ENCODE measurements around the gene PSMD1. TPM values are rescaled to one million over a fixed set of nuclear protein-coding genes. Genes with fewer than 3 reads are reported as not detected.
A peak's percentile ranks its signal among the peaks of the same experiment; 100 is the strongest.

PSMD1 gene
- total and polyA plus RNA-seq, 2 of the 8 experiments (the other 6 are each of a cell fraction or from before 2014, with no cell fraction given): 179 to 272 TPM

DNA sequence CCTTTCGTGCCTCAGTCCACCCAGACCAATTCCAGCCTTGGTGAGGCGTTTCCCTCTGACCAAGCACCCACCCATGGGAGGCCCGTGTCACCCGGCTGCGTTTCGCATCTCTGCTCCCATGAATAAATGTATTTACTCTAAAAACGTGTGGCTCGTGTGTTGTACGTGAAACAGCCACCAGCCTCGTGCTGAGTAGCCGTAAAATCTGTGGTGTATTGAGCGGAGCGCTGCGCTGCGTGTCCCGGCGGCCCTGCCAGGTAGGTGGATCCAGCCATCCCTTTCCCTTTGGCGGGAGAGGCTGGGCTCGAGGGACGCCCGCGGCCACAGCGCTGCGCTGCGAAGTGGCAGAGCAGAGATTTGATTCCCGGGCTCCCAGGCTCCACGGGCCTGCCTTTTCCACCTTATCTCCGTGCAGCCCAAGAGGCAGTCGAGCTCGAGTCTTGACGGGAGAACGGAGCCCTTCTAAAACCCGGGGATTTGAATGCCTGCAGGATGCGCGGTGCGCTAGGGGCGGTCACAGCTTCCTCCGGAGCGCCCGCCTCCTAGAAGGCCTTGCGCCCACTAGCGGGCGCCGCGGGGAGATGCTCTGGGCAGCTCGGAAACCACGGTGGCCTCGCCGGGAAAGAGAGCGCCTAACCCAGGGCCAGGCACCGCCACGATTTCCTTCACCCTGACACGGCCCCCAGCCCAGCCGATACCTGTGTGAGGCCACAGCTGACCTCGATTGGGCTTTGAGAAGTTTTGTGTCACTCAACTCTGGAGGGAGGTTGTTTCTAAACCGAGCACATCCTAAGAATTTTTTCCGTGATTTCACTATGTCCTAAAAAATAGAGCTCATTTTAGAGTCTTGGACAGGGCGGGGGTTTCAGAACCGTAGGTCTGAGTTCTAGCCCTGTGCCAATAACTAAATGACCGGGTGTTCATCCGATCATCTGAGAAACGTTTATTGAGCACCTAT is 3.9 kb upstream of the PSMD1 start:
- Histone ChIP-seq H3K79me1 (ENCODE audit: low read depth, low read length) (no peaks in the 10 kb centered on the region), H2AK5ac (ENCODE audit: low read depth, low read length) (no peak overlapping the region), H3K14ac (ENCODE audit: insufficient read length) (no peak overlapping the region), H3K27ac (ENCODE audit: low read depth, low read length) (no peak overlapping the region), H3K23me2 (ENCODE audit: low read depth, low read length) (peaks cover 10% of the 10 kb centered on the region), H3K4me1 (replicated peaks in 1 of 4; ENCODE audit: control insufficient read depth in 3 of 4, insufficient read depth in 4 of 4, low read length in 3 of 4) (peaks cover 3 to 7% (median 5%) of the 10 kb centered on the region in 4 experiments), H3K79me2 (ENCODE audit: control insufficient read depth in 1 of 2, insufficient read depth in 2 of 2, low read length in 2 of 2) (peaks cover 8% of the 10 kb centered on the region in 2 experiments), H3K56ac (replicated peaks; ENCODE audit: insufficient read length, low read depth, low read length) (no peak overlapping the region), H3K36me3 (ENCODE audit: control insufficient read depth in 2 of 4, insufficient read depth in 4 of 4, low read length in 3 of 4) (no peaks in the 10 kb centered on the region), H3K23ac (ENCODE audit: insufficient read length) (no peak overlapping the region), H2AFZ (ENCODE audit: low read length) (peak overlapping the region; percentile 86), H3K4ac (replicated peaks; ENCODE audit: insufficient read length, low read depth, low read length) (no peak overlapping the region), H4K8ac (ENCODE audit: extremely low read depth, insufficient read depth, low read length) (peak overlapping the region; percentile 66), H2BK15ac (ENCODE audit: low read length) (peak overlapping the region; percentile 72; the same call in 1 of the 2 replicates), H4K20me1 (replicated peaks in 1 of 2; ENCODE audit: control insufficient read depth in 1 of 2, insufficient read depth in 2 of 2, low read length in 2 of 2) (peaks cover 0 to 2% of the 10 kb centered on the region in 2 experiments), H4K5ac (ENCODE audit: insufficient read length, low read depth, low read length) (no peak overlapping the region), H3K9me3 (ENCODE audit: insufficient read depth in 2 of 2, low read depth in 1 of 2, low read length in 1 of 2) (no peaks in the 10 kb centered on the region), H2BK5ac (ENCODE audit: low read depth, low read length) (no peak overlapping the region; the same call in 1 of the 2 replicates), H3K4me2 (ENCODE audit: insufficient read depth in 1 of 2, low read depth in 2 of 2, low read length in 2 of 2) (peak overlapping the region; percentile 66 to 78), H3K18ac (ENCODE audit: extremely low read depth, low read length) (peak overlapping the region; percentile 62), H2BK120ac (replicated peaks; ENCODE audit: low read depth, low read length) (no peak overlapping the region), H2BK20ac (ENCODE audit: low read length) (peak overlapping the region; percentile 94; the same call in 1 of the 2 replicates), H3K27me3 (replicated peaks in 1 of 4; ENCODE audit: control insufficient read depth in 3 of 4, extremely low read depth in 1 of 4, insufficient read depth in 3 of 4, low read length in 3 of 4) (peaks cover 0 to 35% (median 17%) of the 10 kb centered on the region in 4 experiments; a peak in 6 of 7 replicates), H4K91ac (replicated peaks; ENCODE audit: insufficient read length, low read length) (no peak overlapping the region), H3K4me3 (ENCODE audit: extremely low read depth in 1 of 4, insufficient read depth in 2 of 4, low read depth in 3 of 4, low read length in 4 of 4) (peak overlapping the region; percentile 36 to 59 (median 50)), H2BK12ac (ENCODE audit: low read depth, low read length) (peak overlapping the region; percentile 68; the same call in 1 of the 2 replicates), H3K9ac (replicated peaks in 1 of 4; ENCODE audit: extremely low read depth in 1 of 4, low read depth in 3 of 4, low read length in 3 of 4) (peak overlapping the region in 1 of 4 experiments; percentile 14; a peak in 2 of 7 replicates)
- ChIA-PET POLR2A (ENCODE audit: partially characterized antibody) (interaction anchor here (0.9 to 1.5 kb wide), 4 partner anchors 10 to 411 kb away, joined by 3 to 4 read pairs (median 4); partner anchors contain the start of gene NCL), CTCF (ENCODE audit: partially characterized antibody) (interaction anchor here (0.7 to 3.4 kb wide), 37 partner anchors 9 to 245 kb away, joined by 3 to 38 read pairs (median 4); partner anchors contain the start of genes GPR55 and SPATA3)
- FAIRE-seq (no peak), DNase-seq (ENCODE audit: low read depth in 1 of 2, low spot score in 2 of 2) (peak in 1 of 2 experiments; percentile 90)
- WGBS, 2 experiments (ENCODE audit: extremely low coverage in 1 of 2, insufficient coverage in 1 of 2, insufficient read length in 1 of 2, insufficient replicate concordance in 2 of 2, low coverage in 1 of 2, low lambda C conversion rate in 2 of 2, missing lambda C conversion rate in 1 of 2): 25% methylated on average over 43 of the region's 62 CpGs; no CpG with 5 or more reads in 1 of the 2 experiments
- no peak for TF ChIP-seq CEBPB (IDR thresholded peaks at IDR 0.05; ENCODE audit: low read depth, low read length)
- no peak; the same call in 1 of the 2 replicates for TF ChIP-seq RBBP5 (IDR thresholded peaks at IDR 0.05; ENCODE audit: borderline replicate concordance, low read depth, low read length)
- TF ChIP-seq, protein P1, sequence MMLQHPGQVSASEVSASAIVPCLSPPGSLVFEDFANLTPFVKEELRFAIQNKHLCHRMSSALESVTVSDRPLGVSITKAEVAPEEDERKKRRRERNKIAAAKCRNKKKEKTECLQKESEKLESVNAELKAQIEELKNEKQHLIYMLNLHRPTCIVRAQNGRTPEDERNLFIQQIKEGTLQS (IDR thresholded peaks at IDR 0.05; ENCODE audit: insufficient read depth, low read depth, low read length): no peak; the same call in 1 of the 2 replicates
- no peak for TF ChIP-seq POU5F1 (IDR thresholded peaks at IDR 0.05; ENCODE audit: low read depth, low read length)
- TF ChIP-seq SIN3A (conservative IDR thresholded peaks at IDR 0.05 in 1 of 2, IDR thresholded peaks at IDR 0.05 in 1 of 2; ENCODE audit: low read depth in 1 of 2, low read length in 2 of 2): no peak
- TF ChIP-seq, protein P2, sequence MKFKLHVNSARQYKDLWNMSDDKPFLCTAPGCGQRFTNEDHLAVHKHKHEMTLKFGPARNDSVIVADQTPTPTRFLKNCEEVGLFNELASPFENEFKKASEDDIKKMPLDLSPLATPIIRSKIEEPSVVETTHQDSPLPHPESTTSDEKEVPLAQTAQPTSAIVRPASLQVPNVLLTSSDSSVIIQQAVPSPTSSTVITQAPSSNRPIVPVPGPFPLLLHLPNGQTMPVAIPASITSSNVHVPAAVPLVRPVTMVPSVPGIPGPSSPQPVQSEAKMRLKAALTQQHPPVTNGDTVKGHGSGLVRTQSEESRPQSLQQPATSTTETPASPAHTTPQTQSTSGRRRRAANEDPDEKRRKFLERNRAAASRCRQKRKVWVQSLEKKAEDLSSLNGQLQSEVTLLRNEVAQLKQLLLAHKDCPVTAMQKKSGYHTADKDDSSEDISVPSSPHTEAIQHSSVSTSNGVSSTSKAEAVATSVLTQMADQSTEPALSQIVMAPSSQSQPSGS (IDR thresholded peaks at IDR 0.05; ENCODE audit: low read length): no peak
- TF ChIP-seq CBX5 (IDR thresholded peaks at IDR 0.05; ENCODE audit: low read depth, low read length): no peak
